ENCODE results near the gene RASD2. TPM values are rescaled to one million over a fixed set of nuclear protein-coding genes. Genes with fewer than 3 reads are reported as not detected.

Gene RASD2
- total RNA-seq, 2 experiments from 2014 or later: not detected

DNA sequence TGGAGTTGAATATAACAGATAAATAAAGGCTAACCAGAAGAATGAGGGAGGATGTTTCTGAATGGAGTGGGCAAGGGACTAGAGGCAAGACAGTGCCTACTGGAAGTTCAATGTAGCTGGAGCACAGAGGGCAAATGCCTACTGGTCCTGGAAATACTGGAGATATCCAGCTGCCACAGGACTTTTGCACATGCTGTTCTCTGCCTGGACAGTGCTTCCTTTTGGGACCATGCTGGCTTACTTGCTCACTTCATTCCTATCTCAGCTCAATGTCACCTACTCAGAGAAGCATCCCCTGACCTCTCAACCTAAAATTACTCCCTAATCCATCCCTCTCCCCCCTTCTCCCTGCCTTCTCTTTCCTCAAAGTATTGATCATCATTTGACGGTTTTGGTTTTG, 20.2 kb downstream of the RASD2 start:
- POLR2A ChIA-PET: no interaction called here

GRCh38 chr22:35561796-35562526, 21.3 kb downstream of the RASD2 start:
- Mint-ChIP-seq H3K27ac (no peak overlapping the region), H3K4me1 (no peaks in the 10 kb centered on the region), H3K4me3 (no peak overlapping the region), H3K9me3 (no peaks in the 10 kb centered on the region), H3K27me3 (peaks cover 14% of the 10 kb centered on the region), H3K36me3 (ENCODE audit: low read depth) (no peaks in the 10 kb centered on the region)
- POLR2A ChIA-PET: no interaction called here
- no peak for DNase-seq
- CTCF ChIA-PET: no interaction called here

More for the DNA sequence above, 20.2 kb downstream of the RASD2 start:
- Mint-ChIP-seq H3K4me3 (no peak overlapping the region), H3K9me3 (no peaks in the 10 kb centered on the region), H3K36me3 (ENCODE audit: low read depth) (no peaks in the 10 kb centered on the region), H3K27ac (no peak overlapping the region), H3K4me1 (no peaks in the 10 kb centered on the region), H3K27me3 (peaks cover 14% of the 10 kb centered on the region)
- CTCF ChIA-PET: interaction anchor here (0.6 kb wide), 1 partner anchor 602 kb away, joined by 3 read pairs; no protein-coding TSS in a partner anchor
- no peak for DNase-seq

DNA sequence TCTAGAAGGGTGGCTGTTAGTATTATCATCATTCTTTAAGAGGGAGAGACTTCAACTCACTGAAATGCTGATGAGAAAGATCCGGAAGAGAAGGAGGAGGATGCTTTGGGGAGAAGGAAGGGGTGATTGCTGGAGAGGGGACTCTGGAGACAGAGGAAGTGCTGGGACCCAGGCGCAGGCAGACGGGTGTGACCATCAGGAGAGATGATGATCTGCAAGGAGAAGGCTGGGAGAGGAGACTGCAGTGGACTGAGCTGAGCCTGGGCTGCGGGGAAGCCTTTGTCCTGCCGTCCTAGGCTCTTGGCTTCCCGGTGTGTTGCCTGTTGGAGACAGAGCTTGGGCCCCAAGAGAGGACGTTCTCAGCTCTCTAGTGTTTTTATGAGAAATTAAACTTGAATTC, 22.6 kb downstream of the RASD2 start:
- H3K27me3 Mint-ChIP-seq: peaks cover 8% of the 10 kb centered on the region
- CTCF ChIA-PET: interaction anchor here (0.9 kb wide), 1 partner anchor 13 kb away, joined by 4 read pairs; no protein-coding TSS in a partner anchor

DNA sequence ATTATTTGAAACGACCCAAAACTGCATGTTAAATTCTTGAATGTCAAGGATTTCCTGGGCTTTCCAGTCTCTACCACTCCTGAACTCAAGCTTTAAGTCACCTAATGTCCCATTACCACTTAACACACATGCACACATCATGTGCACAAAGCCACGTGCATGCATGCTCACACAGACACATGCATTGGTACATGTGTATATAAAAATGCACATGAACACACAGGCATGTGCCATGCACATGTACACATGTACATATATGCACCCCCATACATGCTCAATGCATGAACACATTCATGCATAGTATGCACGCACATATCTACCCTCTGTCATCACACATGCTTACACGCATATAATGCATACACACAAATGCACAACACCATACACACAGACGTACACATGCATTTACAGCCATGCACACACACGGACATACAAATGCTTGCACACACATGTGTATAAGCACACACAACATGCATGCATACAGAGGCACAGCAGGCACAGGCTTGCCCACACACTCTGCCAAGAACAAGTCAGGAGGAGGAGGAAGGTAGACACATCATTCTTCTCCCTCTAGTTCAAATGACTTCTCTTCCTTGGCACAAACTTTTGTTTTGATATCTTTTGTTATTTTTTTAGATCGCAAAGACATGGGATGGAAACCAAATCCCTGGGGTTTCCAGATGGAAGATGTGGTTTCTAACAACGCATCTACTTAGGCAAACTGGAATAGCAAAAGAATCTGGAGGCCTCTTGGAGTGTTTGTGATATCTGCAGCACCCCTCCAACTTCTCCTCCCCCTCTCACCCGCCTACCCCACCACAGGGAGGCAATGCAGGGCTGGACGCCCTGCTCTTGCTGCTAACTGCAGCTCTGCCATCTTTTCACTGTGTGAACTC, 24.6 kb downstream of the RASD2 start:
- H3K4me1 Mint-ChIP-seq: no peaks in the 10 kb centered on the region
- H3K4me3 Mint-ChIP-seq: no peak overlapping the region
- no peaks in the 10 kb centered on the region for H3K9me3 Mint-ChIP-seq
- ChIA-PET CTCF (interaction anchor here (1.4 kb wide), 1 partner anchor 23 kb away, joined by 3 read pairs; no protein-coding TSS in a partner anchor), POLR2A (no interaction called here)
- peaks cover 2% of the 10 kb centered on the region for H3K27me3 Mint-ChIP-seq
- H3K27ac Mint-ChIP-seq: no peak overlapping the region
- DNase-seq: no peak
- no peaks in the 10 kb centered on the region for H3K36me3 Mint-ChIP-seq (ENCODE audit: low read depth)

More for the DNA sequence above, 22.6 kb downstream of the RASD2 start:
- POLR2A ChIA-PET: no interaction called here
- H3K36me3 Mint-ChIP-seq (ENCODE audit: low read depth): no peaks in the 10 kb centered on the region
- H3K4me3 Mint-ChIP-seq: no peak overlapping the region
- H3K4me1 Mint-ChIP-seq: no peaks in the 10 kb centered on the region
- H3K9me3 Mint-ChIP-seq: no peaks in the 10 kb centered on the region
- DNase-seq: no peak
- H3K27ac Mint-ChIP-seq: no peak overlapping the region

GRCh38 chr22:35567351-35568141, 26.9 kb downstream of the RASD2 start:
- Mint-ChIP-seq H3K27me3 (peaks cover 2% of the 10 kb centered on the region), H3K27ac (no peak overlapping the region), H3K36me3 (ENCODE audit: low read depth) (no peaks in the 10 kb centered on the region), H3K4me3 (no peak overlapping the region), H3K4me1 (no peaks in the 10 kb centered on the region), H3K9me3 (no peaks in the 10 kb centered on the region)
- POLR2A ChIA-PET: no interaction called here
- no peak for DNase-seq
- CTCF ChIA-PET: no interaction called here

DNA sequence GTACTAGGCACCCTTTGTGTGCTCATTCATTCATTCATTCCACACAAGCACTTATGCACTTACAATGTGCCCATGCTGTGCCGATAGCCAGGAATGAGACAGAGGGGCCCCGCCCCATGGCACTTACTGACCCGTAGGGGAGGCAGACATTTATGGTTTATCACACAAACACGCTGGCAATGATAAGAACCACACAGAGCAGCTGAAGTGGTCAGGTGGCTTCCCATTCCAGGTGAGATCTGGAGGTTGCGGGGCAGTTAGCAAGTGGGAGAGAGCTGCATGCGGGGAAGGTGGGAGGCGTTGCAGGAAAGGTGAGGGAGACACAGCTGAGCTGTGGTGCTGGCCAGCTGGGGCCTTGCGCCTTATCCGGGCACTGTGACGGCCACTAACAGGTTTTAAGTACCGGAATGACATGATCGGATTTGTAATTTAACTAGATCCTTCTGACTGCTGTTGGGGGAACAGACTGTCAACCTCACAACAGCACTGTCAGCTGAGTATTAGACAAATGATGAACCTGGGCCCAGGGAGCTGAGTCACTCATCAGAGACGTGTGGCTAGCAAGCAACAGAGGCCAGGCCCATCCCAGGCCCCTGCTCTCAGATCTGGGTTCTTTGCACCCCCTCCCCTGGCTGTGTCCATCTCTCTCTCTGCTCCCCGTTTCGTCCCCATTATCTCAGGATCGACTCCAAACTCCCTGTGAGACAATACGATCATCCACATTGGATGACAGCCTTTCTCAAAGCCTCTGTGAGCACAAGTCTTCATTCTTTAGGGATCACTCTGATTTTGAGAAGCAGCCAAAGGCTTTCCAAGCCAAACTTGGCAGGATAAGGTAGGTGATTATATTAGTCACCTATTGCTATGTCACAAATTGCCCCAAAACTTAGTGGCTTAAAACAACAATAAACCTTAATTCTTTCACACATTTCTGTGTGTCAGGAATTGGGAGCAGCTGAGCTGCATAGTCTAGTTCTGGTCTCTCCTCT, 28.4 kb downstream of the RASD2 start:
- no peaks in the 10 kb centered on the region for H3K36me3 Mint-ChIP-seq (ENCODE audit: low read depth)
- CTCF ChIA-PET: interaction anchor here (0.5 kb wide), 1 partner anchor 69 kb away, joined by 5 read pairs; no protein-coding TSS in a partner anchor

DNA sequence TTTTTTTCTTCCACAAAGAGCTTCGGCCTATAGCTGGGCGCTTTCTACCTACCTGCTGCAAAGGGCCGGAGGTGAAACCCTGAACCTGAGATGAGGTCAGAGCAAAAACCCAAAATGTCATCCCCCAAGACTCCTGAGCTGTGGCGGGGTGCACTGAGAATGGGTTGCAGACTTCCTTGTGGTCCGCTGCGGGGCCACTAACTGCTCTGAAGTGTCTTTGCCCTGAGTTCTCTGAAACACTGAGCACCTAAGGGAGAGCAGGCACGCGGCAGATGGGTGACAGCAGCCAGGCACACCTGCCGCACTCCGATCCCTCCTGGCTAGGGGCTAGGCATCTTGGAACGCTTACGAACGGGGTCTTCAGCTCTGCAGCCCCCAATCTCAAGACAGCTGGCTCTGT, 29.3 kb downstream of the RASD2 start:
- Mint-ChIP-seq H3K9me3 (no peaks in the 10 kb centered on the region), H3K27me3 (no peaks in the 10 kb centered on the region), H3K4me1 (no peaks in the 10 kb centered on the region), H3K27ac (no peak overlapping the region), H3K4me3 (no peak overlapping the region), H3K36me3 (ENCODE audit: low read depth) (no peaks in the 10 kb centered on the region)
- ChIA-PET POLR2A (interaction anchor here (0.6 kb wide), 1 partner anchor 329 kb away, joined by 4 read pairs; no protein-coding TSS in a partner anchor), CTCF (interaction anchor here (0.5 kb wide), 1 partner anchor 69 kb away, joined by 5 read pairs; no protein-coding TSS in a partner anchor)
- DNase-seq: no peak

More for the DNA sequence above, 28.4 kb downstream of the RASD2 start:
- no peak overlapping the region for H3K27ac Mint-ChIP-seq
- H3K4me1 Mint-ChIP-seq: no peaks in the 10 kb centered on the region
- no peaks in the 10 kb centered on the region for H3K9me3 Mint-ChIP-seq
- no peak for DNase-seq
- POLR2A ChIA-PET: no interaction called here
- H3K27me3 Mint-ChIP-seq: no peaks in the 10 kb centered on the region
- H3K4me3 Mint-ChIP-seq: no peak overlapping the region

DNA sequence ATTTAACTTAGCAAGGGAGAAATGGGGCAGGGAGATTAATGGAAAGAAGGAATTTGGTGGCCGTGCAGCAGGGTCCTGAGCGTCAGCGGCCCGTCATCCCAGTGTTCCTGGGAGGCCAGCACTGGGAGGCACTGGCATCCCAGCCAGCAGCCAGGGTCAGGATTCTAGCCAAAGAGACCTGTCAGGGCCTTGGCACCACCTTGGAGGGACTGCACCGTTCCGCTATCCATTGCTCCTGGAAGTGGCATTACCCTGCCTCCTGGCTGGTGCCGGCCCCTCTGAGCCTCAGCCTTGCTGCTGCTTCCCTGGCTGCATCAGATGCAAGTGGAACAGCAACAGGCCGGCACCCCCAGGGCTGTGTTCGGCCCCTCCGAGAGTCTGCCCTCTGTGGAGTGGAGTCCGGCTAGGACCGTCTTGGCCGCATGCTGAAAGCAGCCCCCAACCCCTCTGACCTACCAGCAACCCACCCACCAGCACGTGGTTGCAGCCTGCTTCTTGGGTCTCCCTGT, 30.1 kb downstream of the RASD2 start:
- no peaks in the 10 kb centered on the region for H3K4me1 Mint-ChIP-seq
- CTCF ChIA-PET: no interaction called here
- no peak for DNase-seq
- H3K27me3 Mint-ChIP-seq: no peaks in the 10 kb centered on the region
- no peak overlapping the region for H3K4me3 Mint-ChIP-seq
- H3K9me3 Mint-ChIP-seq: no peaks in the 10 kb centered on the region
- no peak overlapping the region for H3K27ac Mint-ChIP-seq
- POLR2A ChIA-PET: no interaction called here
- H3K36me3 Mint-ChIP-seq (ENCODE audit: low read depth): no peaks in the 10 kb centered on the region

GRCh38 chr22:35572556-35572955, 31.9 kb downstream of the RASD2 start:
- Mint-ChIP-seq H3K9me3 (no peaks in the 10 kb centered on the region), H3K36me3 (ENCODE audit: low read depth) (no peaks in the 10 kb centered on the region), H3K4me1 (no peaks in the 10 kb centered on the region), H3K4me3 (no peak overlapping the region), H3K27me3 (no peaks in the 10 kb centered on the region), H3K27ac (no peak overlapping the region)
- ChIA-PET CTCF (no interaction called here), POLR2A (no interaction called here)
- DNase-seq: no peak

DNA sequence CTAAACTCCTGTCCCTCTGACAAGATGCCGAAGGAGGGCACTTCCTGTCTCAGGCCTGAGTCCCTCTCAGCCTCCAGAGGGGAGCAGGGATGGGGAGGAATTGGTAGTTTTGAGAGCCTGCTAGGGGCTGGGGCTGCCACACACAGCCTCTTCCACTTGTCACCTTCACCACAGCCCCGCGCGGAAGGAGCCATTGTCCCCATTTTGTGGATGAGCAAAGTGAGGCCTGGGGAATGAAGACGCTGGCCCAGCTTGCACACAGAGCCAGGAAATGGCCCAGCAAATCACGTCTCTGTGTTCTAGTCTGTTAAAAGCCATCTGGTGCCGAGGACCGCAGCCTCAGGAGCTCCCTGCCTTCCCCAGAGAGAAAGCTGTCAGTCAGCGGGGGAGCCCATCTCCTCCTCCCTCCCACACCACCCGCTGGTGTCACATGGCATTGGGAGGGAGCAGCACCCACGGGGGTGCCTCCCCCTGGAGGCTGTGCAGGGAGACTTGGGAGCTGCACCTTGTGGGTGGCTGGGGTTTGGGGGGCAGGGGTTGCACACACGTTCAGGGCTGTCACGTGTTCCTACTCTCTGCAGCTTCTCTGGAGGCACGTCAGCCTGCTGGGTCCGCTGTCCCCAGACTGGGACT, 34.6 kb downstream of the RASD2 start:
- Mint-ChIP-seq H3K27me3 (no peaks in the 10 kb centered on the region), H3K36me3 (ENCODE audit: low read depth) (no peaks in the 10 kb centered on the region), H3K4me3 (no peak overlapping the region), H3K9me3 (no peaks in the 10 kb centered on the region), H3K27ac (no peak overlapping the region), H3K4me1 (no peaks in the 10 kb centered on the region)
- DNase-seq: no peak
- ChIA-PET POLR2A (no interaction called here), CTCF (interaction anchor here (0.6 to 1.6 kb wide), 3 partner anchors 12 to 31 kb away, joined by 3 to 4 read pairs (median 3); no protein-coding TSS in a partner anchor)

GRCh38 chr22:35576671-35577070, 36.0 kb downstream of the RASD2 start:
- H3K4me1 Mint-ChIP-seq: no peaks in the 10 kb centered on the region
- no peaks in the 10 kb centered on the region for H3K36me3 Mint-ChIP-seq (ENCODE audit: low read depth)
- H3K9me3 Mint-ChIP-seq: no peaks in the 10 kb centered on the region
- DNase-seq: no peak
- ChIA-PET POLR2A (no interaction called here), CTCF (interaction anchor here (1.6 kb wide), 1 partner anchor 13 kb away, joined by 4 read pairs; no protein-coding TSS in a partner anchor)
- H3K27ac Mint-ChIP-seq: no peak overlapping the region
- H3K4me3 Mint-ChIP-seq: no peak overlapping the region
- no peaks in the 10 kb centered on the region for H3K27me3 Mint-ChIP-seq

Data from activated CD4-positive, alpha-beta T cell treated with anti-CD3 and anti-CD28 coated beads, Interleukin-2, amount 10 ng/mL, durations not matched to agents 7 days and 5 days (primary cell).